ENCODE results near the gene ITK. TPM values are rescaled to one million over a fixed set of nuclear protein-coding genes. Genes with fewer than 3 reads are reported as not detected.
A peak's percentile ranks its signal among the peaks of the same experiment; 100 is the strongest.

The ITK gene
- total and polyA plus RNA-seq, 2 of the 8 experiments (the other 6 are each of a cell fraction or from before 2014, with no cell fraction given): 0.05 TPM; not detected in 1

DNA sequence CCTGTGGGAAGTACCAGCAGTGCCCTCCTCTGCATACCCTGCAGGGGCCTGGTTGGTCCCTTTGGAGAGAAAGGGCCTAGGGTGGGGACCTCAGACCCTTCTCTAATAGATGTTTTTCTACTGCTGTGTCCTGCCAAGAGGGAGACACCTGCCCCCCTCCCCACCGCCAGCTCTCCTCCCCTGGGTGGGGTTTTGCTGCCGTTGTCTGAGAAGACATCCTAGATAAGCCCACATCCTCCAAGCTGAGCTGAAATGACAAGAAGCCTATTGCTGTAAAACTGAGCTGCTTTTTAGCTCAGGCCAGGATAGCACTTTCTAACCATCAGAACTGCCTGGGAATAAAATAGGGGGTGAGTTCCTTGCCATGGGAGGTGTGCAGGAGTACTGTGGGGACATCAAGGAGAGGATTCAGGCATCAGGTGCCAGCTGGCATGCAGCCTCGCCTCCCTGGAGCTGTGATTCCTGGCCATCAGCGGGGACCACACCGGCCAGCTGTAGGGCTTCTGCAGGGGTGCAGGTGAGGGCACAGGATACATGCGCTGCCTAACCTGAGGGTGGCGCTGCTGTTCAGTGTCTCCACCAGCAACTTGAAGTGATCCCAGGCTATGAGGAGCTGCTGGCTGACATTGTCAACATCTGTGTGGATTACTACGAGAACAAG is 123.2 kb downstream of the ITK start (continued):
- TF ChIP-seq SIN3A (conservative IDR thresholded peaks at IDR 0.05 in 1 of 2, IDR thresholded peaks at IDR 0.05 in 1 of 2; ENCODE audit: low read depth in 1 of 2, low read length in 2 of 2) (no peak; a peak in 1 of 4 replicates), JUN (IDR thresholded peaks at IDR 0.05; ENCODE audit: low read depth, low read length) (no peak), TCF12 (IDR thresholded peaks at IDR 0.05; ENCODE audit: low read depth, low read length) (0 out of 2 replicates have a peak, but pooled peaks have one; percentile 11), HDAC6 (IDR thresholded peaks at IDR 0.05; ENCODE audit: low read depth, low read length) (no peak), TEAD4 (IDR thresholded peaks at IDR 0.05; ENCODE audit: low read depth, low read length) (no peak), POLR2AphosphoS5 (IDR thresholded peaks at IDR 0.05; ENCODE audit: low read depth, low read length) (no peak; the same call in 1 of the 2 replicates), RAD21 (IDR thresholded peaks at IDR 0.05 in 1 of 2, conservative IDR thresholded peaks at IDR 0.05 in 1 of 2; ENCODE audit: low read depth in 2 of 2, low read length in 2 of 2) (peak; percentile 43 to 63; a peak in 3 of 4 replicates), RBBP5 (IDR thresholded peaks at IDR 0.05; ENCODE audit: borderline replicate concordance, low read depth, low read length) (no peak), SUZ12 (IDR thresholded peaks at IDR 0.05; ENCODE audit: low read length) (no peak)
- TF ChIP-seq, protein P1, sequence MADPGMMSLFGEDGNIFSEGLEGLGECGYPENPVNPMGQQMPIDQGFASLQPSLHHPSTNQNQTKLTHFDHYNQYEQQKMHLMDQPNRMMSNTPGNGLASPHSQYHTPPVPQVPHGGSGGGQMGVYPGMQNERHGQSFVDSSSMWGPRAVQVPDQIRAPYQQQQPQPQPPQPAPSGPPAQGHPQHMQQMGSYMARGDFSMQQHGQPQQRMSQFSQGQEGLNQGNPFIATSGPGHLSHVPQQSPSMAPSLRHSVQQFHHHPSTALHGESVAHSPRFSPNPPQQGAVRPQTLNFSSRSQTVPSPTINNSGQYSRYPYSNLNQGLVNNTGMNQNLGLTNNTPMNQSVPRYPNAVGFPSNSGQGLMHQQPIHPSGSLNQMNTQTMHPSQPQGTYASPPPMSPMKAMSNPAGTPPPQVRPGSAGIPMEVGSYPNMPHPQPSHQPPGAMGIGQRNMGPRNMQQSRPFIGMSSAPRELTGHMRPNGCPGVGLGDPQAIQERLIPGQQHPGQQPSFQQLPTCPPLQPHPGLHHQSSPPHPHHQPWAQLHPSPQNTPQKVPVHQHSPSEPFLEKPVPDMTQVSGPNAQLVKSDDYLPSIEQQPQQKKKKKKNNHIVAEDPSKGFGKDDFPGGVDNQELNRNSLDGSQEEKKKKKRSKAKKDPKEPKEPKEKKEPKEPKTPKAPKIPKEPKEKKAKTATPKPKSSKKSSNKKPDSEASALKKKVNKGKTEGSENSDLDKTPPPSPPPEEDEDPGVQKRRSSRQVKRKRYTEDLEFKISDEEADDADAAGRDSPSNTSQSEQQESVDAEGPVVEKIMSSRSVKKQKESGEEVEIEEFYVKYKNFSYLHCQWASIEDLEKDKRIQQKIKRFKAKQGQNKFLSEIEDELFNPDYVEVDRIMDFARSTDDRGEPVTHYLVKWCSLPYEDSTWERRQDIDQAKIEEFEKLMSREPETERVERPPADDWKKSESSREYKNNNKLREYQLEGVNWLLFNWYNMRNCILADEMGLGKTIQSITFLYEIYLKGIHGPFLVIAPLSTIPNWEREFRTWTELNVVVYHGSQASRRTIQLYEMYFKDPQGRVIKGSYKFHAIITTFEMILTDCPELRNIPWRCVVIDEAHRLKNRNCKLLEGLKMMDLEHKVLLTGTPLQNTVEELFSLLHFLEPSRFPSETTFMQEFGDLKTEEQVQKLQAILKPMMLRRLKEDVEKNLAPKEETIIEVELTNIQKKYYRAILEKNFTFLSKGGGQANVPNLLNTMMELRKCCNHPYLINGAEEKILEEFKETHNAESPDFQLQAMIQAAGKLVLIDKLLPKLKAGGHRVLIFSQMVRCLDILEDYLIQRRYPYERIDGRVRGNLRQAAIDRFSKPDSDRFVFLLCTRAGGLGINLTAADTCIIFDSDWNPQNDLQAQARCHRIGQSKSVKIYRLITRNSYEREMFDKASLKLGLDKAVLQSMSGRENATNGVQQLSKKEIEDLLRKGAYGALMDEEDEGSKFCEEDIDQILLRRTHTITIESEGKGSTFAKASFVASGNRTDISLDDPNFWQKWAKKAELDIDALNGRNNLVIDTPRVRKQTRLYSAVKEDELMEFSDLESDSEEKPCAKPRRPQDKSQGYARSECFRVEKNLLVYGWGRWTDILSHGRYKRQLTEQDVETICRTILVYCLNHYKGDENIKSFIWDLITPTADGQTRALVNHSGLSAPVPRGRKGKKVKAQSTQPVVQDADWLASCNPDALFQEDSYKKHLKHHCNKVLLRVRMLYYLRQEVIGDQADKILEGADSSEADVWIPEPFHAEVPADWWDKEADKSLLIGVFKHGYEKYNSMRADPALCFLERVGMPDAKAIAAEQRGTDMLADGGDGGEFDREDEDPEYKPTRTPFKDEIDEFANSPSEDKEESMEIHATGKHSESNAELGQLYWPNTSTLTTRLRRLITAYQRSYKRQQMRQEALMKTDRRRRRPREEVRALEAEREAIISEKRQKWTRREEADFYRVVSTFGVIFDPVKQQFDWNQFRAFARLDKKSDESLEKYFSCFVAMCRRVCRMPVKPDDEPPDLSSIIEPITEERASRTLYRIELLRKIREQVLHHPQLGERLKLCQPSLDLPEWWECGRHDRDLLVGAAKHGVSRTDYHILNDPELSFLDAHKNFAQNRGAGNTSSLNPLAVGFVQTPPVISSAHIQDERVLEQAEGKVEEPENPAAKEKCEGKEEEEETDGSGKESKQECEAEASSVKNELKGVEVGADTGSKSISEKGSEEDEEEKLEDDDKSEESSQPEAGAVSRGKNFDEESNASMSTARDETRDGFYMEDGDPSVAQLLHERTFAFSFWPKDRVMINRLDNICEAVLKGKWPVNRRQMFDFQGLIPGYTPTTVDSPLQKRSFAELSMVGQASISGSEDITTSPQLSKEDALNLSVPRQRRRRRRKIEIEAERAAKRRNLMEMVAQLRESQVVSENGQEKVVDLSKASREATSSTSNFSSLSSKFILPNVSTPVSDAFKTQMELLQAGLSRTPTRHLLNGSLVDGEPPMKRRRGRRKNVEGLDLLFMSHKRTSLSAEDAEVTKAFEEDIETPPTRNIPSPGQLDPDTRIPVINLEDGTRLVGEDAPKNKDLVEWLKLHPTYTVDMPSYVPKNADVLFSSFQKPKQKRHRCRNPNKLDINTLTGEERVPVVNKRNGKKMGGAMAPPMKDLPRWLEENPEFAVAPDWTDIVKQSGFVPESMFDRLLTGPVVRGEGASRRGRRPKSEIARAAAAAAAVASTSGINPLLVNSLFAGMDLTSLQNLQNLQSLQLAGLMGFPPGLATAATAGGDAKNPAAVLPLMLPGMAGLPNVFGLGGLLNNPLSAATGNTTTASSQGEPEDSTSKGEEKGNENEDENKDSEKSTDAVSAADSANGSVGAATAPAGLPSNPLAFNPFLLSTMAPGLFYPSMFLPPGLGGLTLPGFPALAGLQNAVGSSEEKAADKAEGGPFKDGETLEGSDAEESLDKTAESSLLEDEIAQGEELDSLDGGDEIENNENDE (IDR thresholded peaks at IDR 0.05; ENCODE audit: insufficient replicate concordance, low read length): no peak

Data from H1 (cell line).